ENCODE data around the gene E2F7.
A peak's percentile ranks its signal among the peaks of the same experiment; 100 is the strongest.

The E2F7 gene, protein sequence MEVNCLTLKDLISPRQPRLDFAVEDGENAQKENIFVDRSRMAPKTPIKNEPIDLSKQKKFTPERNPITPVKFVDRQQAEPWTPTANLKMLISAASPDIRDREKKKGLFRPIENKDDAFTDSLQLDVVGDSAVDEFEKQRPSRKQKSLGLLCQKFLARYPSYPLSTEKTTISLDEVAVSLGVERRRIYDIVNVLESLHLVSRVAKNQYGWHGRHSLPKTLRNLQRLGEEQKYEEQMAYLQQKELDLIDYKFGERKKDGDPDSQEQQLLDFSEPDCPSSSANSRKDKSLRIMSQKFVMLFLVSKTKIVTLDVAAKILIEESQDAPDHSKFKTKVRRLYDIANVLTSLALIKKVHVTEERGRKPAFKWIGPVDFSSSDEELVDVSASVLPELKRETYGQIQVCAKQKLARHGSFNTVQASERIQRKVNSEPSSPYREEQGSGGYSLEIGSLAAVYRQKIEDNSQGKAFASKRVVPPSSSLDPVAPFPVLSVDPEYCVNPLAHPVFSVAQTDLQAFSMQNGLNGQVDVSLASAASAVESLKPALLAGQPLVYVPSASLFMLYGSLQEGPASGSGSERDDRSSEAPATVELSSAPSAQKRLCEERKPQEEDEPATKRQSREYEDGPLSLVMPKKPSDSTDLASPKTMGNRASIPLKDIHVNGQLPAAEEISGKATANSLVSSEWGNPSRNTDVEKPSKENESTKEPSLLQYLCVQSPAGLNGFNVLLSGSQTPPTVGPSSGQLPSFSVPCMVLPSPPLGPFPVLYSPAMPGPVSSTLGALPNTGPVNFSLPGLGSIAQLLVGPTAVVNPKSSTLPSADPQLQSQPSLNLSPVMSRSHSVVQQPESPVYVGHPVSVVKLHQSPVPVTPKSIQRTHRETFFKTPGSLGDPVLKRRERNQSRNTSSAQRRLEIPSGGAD

DNA sequence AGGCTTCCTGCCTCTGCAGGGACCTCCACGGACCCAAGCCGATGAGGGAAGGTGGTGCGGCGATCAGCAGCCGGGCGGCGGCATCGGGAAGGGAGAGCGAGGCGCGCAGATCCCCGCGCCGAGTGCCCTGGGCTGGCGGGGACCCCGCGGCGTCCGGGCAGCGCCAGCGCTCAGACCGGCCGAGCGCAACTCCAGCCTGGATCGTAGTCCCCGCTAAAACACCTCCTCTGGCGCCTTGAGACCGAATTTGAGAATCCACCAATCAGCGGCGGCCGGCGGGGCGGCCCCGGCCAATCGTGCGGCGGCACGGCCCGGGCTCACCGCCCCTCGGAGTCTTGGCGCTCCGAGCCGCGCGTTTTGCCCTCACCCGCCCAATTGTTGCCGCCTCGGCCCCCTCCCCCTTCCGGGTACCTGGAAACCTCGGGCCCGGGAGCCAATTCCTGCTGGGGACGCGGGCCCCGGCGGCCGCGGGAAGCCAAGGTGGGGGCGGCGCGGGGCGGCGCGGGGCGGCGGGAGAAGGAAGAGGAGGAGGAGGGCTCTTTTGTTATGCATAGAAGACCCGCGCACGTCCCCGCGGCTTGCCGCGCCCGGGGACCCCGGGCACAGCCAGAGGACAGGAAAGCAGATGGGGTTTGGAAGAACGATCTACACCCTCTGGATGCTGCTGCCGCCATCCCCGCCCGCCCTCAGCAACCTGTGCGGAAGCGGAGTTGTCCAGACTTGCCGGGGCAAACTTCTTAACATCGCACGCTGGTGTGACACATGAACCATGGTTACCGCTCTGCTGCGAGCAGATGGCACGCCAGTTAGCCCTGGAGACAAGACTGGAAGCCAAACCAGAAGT is at the start of gene E2F7:
Gene E2F7, minus strand, starts transcription at position 209 of the 844 bp plus-strand sequence. CDS start 934 bp downstream, outside the sequence.
- TF ChIP-seq, protein P1, sequence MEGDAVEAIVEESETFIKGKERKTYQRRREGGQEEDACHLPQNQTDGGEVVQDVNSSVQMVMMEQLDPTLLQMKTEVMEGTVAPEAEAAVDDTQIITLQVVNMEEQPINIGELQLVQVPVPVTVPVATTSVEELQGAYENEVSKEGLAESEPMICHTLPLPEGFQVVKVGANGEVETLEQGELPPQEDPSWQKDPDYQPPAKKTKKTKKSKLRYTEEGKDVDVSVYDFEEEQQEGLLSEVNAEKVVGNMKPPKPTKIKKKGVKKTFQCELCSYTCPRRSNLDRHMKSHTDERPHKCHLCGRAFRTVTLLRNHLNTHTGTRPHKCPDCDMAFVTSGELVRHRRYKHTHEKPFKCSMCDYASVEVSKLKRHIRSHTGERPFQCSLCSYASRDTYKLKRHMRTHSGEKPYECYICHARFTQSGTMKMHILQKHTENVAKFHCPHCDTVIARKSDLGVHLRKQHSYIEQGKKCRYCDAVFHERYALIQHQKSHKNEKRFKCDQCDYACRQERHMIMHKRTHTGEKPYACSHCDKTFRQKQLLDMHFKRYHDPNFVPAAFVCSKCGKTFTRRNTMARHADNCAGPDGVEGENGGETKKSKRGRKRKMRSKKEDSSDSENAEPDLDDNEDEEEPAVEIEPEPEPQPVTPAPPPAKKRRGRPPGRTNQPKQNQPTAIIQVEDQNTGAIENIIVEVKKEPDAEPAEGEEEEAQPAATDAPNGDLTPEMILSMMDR (IDR thresholded peaks at IDR 0.05; ENCODE audit: low read depth, low read length): no peak
- peak within 1 kb of the TSS; percentile 99 for H3K27ac ChIP-seq
- H3K36me3 ChIP-seq: peaks cover 42% of the 10 kb centered on the region
- no peaks in the 10 kb centered on the region for H3K9me3 ChIP-seq (ENCODE audit: severe bottlenecking)
- peak within 1 kb of the TSS; percentile 91 for H3K4me3 ChIP-seq (ENCODE audit: low read depth, low read length)
- no peaks in the 10 kb centered on the region for H3K27me3 ChIP-seq (ENCODE audit: insufficient read depth, low read depth, severe bottlenecking)
- DNase-seq: peak; percentile 97

GRCh38 chr12:77113971-77114370 is 48.6 kb upstream of the E2F7 start:
- Histone ChIP-seq H3K27me3 (ENCODE audit: insufficient read depth, low read depth, severe bottlenecking) (no peaks in the 10 kb centered on the region), H3K4me3 (ENCODE audit: low read depth, low read length) (no peak overlapping the region), H3K36me3 (no peaks in the 10 kb centered on the region), H3K27ac (no peak overlapping the region), H3K9me3 (ENCODE audit: severe bottlenecking) (no peaks in the 10 kb centered on the region)
- TF ChIP-seq, protein P1 (IDR thresholded peaks at IDR 0.05; ENCODE audit: low read depth, low read length): no peak
- no peak for DNase-seq

GRCh38 chr12:77108707-77109106 is 43.3 kb upstream of the E2F7 start:
- Histone ChIP-seq H3K9me3 (ENCODE audit: severe bottlenecking) (no peaks in the 10 kb centered on the region), H3K27ac (no peak overlapping the region), H3K36me3 (no peaks in the 10 kb centered on the region), H3K27me3 (ENCODE audit: insufficient read depth, low read depth, severe bottlenecking) (no peaks in the 10 kb centered on the region), H3K4me3 (ENCODE audit: low read depth, low read length) (no peak overlapping the region)
- TF ChIP-seq, protein P1 (IDR thresholded peaks at IDR 0.05; ENCODE audit: low read depth, low read length): no peak
- no peak for DNase-seq

- TF ChIP-seq, protein P1 (IDR thresholded peaks at IDR 0.05; ENCODE audit: low read depth, low read length): no peak
- H3K9me3 ChIP-seq (ENCODE audit: severe bottlenecking): no peaks in the 10 kb centered on the region
- H3K36me3 ChIP-seq: no peaks in the 10 kb centered on the region
- no peaks in the 10 kb centered on the region for H3K27me3 ChIP-seq (ENCODE audit: insufficient read depth, low read depth, severe bottlenecking)
- H3K27ac ChIP-seq: no peak overlapping the region
- H3K4me3 ChIP-seq (ENCODE audit: low read depth, low read length): no peak overlapping the region
- DNase-seq: no peak
Measured at GRCh38 chr12:77107121-77107520, 41.8 kb upstream of the E2F7 start.

DNA sequence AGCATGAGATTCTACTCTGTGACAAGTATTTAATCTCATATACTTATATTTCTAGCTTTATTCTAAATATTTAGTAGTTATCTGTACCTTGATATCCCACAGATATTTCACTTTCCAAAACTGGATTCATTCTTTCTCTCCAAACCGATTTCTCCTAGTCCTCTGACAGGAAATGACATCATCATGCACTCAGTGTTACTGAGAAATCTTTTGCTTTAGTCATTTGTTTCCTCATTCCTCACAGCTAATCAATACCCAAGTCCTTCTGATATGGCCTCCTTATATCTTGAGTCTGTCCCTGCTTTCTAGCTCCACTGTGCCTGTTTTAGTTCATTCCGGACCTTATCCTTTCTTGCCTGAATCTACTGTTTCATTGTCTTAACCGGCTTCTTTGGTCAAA is 39.4 kb upstream of the E2F7 start:
- Histone ChIP-seq H3K4me3 (ENCODE audit: low read depth, low read length) (no peak overlapping the region), H3K9me3 (ENCODE audit: severe bottlenecking) (no peaks in the 10 kb centered on the region), H3K27me3 (ENCODE audit: insufficient read depth, low read depth, severe bottlenecking) (no peaks in the 10 kb centered on the region), H3K36me3 (no peaks in the 10 kb centered on the region), H3K27ac (no peak overlapping the region)
- no peak for DNase-seq
- TF ChIP-seq, protein P1 (IDR thresholded peaks at IDR 0.05; ENCODE audit: low read depth, low read length): no peak
